PFSK-1 (cell line): ENCODE measurements around the gene GRB10.

Experiments
- FOXP2 ChIP-seq: optimal IDR thresholded peaks from 2 replicates; pipeline ENCODE3; 2011; ENCODE audit warnings: borderline replicate concordance, control low read depth, inconsistent platforms; ENCODE audit not compliant: insufficient read depth; ENCODE audit errors: extremely low read length, extremely low read depth
- POLR2AphosphoS5 ChIP-seq: IDR thresholded peaks from 2 replicates; pipeline ENCODE4 v1.6.1; 2012; ENCODE audit warnings: low read depth, mild to moderate bottlenecking, control low read depth, low read length, moderate library complexity
- SIN3A ChIP-seq: IDR thresholded peaks from 2 replicates; pipeline ENCODE4 v1.6.1; 2012; ENCODE audit warnings: mild to moderate bottlenecking, low read length, moderate library complexity, borderline replicate concordance; ENCODE audit not compliant: insufficient read depth
- TAF1 ChIP-seq: IDR thresholded peaks from 2 replicates; pipeline ENCODE4 v1.6.1; 2012; ENCODE audit warnings: low read length, control low read depth, borderline replicate concordance; ENCODE audit not compliant: insufficient read depth
- TF ChIP-seq, protein P1 (sequence below), 2 experiments: IDR thresholded peaks; 2 replicates each; pipeline versions ENCODE4 v1.6.1 to v1.8.0; 2011 to 2012; ENCODE audit warnings: low read depth in 2 of 2, low read length in 2 of 2, control low read depth in 1 of 2, inconsistent platforms in 1 of 2, mild to moderate bottlenecking in 1 of 2, moderate library complexity in 1 of 2; ENCODE audit not compliant: insufficient read depth in 1 of 2

GRB10 gene

DNA sequence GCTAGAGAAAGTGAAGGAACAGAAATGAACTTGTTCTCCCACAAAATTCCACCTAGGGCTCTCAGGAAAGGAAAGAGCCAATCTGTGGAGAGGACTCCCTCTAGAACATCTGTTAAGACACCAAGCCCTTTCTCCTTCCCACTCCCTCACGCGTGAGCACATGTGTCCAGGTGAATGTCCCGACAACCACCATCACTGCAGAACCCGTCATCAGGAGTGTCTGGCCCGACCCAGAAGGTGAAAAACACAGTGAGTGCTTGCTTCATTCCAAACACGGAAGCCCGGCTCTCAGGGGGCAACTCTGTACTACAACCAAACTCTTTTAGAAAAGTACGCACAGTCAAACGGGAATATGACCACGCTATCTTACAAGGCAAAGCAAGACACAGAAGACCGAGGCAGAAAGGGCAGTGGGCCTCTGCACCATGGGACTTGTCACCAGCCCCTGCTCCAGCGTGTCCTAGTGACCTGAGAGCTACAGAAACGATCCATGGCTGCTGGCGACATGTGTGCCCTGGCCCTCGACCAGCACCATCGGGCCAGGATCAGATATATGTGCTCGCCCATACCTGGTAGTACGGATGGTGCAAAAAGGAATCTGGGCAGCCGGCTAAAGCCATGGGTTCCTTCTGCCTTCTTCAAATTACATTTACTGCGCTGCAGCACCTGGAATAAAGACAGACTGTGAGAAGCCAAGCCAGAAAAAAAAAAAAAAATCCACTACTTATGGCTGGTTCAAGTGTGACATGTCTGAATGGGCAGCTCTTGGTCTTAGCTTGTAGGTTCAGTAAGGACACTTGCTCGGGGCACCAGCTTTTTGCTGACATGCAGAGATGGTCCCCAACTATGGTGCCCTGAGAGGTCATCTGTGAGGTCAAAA, 50.8 kb downstream of the GRB10 start:
- no peak for TF ChIP-seq POLR2AphosphoS5
- TF ChIP-seq FOXP2: no peak
- no peak for TF ChIP-seq TAF1
- TF ChIP-seq SIN3A: no peak
- TF ChIP-seq, protein P1, sequence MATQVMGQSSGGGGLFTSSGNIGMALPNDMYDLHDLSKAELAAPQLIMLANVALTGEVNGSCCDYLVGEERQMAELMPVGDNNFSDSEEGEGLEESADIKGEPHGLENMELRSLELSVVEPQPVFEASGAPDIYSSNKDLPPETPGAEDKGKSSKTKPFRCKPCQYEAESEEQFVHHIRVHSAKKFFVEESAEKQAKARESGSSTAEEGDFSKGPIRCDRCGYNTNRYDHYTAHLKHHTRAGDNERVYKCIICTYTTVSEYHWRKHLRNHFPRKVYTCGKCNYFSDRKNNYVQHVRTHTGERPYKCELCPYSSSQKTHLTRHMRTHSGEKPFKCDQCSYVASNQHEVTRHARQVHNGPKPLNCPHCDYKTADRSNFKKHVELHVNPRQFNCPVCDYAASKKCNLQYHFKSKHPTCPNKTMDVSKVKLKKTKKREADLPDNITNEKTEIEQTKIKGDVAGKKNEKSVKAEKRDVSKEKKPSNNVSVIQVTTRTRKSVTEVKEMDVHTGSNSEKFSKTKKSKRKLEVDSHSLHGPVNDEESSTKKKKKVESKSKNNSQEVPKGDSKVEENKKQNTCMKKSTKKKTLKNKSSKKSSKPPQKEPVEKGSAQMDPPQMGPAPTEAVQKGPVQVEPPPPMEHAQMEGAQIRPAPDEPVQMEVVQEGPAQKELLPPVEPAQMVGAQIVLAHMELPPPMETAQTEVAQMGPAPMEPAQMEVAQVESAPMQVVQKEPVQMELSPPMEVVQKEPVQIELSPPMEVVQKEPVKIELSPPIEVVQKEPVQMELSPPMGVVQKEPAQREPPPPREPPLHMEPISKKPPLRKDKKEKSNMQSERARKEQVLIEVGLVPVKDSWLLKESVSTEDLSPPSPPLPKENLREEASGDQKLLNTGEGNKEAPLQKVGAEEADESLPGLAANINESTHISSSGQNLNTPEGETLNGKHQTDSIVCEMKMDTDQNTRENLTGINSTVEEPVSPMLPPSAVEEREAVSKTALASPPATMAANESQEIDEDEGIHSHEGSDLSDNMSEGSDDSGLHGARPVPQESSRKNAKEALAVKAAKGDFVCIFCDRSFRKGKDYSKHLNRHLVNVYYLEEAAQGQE (IDR thresholded peaks at IDR 0.05; ENCODE audit: insufficient read depth in 1 of 2, low read depth in 2 of 2, low read length in 2 of 2): no peak

DNA sequence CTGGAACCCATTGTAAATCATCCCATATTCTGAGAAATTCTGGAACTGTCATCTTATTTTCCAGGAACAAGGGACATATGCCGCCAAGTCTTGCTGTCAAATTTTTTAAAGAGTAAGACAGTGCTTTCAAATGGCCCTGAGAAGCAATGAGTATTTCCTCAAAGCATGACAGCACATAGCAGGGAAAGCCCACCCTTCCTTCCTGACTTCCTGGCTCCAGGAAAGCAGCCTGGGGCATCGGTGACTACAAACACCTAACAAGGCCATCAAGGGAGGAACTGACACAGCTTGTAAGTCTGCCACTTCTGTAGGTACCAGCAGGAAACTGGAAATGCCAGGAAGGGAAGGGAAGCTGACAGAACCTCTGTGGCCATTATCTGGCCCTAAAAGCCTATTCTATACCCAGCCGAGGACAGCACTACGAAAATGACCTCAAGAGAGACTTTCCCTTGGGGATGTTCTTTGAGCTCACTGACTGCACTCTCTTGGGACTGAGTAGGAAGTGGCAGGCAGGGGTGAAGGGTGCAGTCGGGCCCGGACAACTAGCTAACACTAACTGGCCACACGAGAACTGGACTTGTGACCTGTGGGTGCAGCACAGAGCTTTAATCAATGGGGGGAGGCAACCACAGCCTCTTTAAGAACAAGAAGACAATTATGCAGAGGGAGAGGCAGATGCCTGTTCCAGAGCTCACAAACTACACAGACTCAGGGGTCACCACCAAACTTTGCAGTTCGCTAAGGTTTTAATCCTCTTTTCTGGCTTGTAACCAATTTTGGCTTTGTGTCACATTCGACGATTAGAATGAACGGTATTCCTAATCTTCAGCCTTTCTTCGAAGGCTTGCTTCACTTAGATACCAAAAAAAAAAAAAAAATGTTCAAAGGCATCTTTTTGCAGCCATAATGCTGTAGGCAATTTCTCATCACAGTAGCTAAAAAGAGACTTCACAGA, 52.0 kb downstream of the GRB10 start:
- TF ChIP-seq FOXP2: no peak
- no peak for TF ChIP-seq SIN3A
- TF ChIP-seq, protein P1 (IDR thresholded peaks at IDR 0.05; ENCODE audit: insufficient read depth in 1 of 2, low read depth in 2 of 2, low read length in 2 of 2): no peak
- no peak for TF ChIP-seq TAF1
- TF ChIP-seq POLR2AphosphoS5: no peak

DNA sequence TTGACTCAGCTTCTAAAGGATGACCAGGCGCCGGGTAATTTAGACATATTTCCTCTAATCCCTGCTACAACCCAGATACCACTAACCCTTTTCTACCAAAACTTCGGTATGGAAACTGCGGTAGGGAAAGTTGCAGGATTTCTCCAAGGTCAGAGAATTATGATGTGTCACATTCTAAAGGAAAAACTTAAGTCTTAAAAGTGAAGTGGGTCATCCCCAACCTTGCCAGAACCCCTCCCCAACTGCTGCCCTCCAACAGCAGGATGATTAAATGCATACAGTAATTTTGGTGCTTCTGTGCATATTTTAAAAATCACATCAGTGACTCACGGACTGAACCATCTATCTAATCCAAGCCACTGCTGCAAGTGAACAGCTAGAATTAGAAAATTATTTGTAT, 52.7 kb downstream of the GRB10 start:
- no peak for TF ChIP-seq FOXP2

DNA sequence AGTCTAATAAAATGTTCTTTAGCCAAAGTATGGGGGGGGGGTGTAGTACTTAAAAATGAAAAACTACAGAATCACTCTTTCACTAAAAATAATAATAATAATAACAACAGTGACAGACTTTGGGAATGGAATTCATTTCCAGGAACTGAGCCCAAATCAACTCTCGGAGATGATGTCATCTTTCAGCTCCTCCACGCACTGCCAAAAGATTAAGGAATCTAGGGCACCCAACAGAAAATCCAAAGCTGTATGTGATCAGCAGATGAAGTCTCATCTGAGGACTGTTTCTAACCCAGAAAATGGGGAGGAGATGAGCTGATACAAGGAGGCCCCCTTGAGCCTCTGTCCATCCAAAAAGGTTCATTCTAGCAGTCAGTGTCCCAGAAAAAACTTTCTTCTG, 54.5 kb downstream of the GRB10 start:
- TF ChIP-seq, protein P1 (IDR thresholded peaks at IDR 0.05; ENCODE audit: insufficient read depth in 1 of 2, low read depth in 2 of 2, low read length in 2 of 2): no peak
- no peak for TF ChIP-seq FOXP2
- TF ChIP-seq POLR2AphosphoS5: no peak
- no peak for TF ChIP-seq SIN3A
- TF ChIP-seq TAF1: no peak

DNA sequence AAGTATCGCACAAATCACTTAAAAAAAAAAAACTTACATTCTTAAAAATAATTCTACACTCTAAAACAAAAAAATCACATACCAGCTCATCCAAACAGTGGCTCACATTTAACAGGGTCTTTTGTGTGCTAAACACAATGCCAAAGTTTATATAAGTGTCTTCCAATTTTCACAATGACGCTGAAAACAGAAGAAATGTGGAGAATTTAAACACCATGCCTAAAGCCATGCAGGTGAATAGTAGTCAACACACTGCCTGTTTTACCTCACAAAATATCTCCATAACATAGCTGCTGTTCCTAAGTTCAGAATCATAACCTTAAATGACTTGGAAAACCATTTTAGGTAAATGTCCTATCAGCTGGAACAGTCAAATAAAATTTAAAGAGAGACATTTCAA, 55.0 kb downstream of the GRB10 start:
- TF ChIP-seq TAF1 (no peak), FOXP2 (no peak), SIN3A (no peak), POLR2AphosphoS5 (no peak)
- TF ChIP-seq, protein P1 (IDR thresholded peaks at IDR 0.05; ENCODE audit: insufficient read depth in 1 of 2, low read depth in 2 of 2, low read length in 2 of 2): no peak
